AG09309 (cell line): ENCODE data around the gene FRMD4A.
"Not testable (repeated sequence)": the region's sequence is repeated elsewhere in the genome, so short reads cannot be mapped to it uniquely, and the experiment has no call there.

Experiments used
- DNase-seq: peaks from one replicate; pipeline ENCODE4 v3.0.0-alpha.2; 2010; ENCODE audit warnings: low read depth
- H3K4me3 ChIP-seq: 2 replicates; pipeline ENCODE4 v1.5.1; 2011; ENCODE audit warnings: mild to moderate bottlenecking, low read depth, low read length, moderate library complexity; ENCODE audit not compliant: control insufficient read depth
- CTCF ChIP-seq: IDR thresholded peaks from 2 replicates; pipeline ENCODE4 v1.5.1; 2011; ENCODE audit warnings: mild to moderate bottlenecking, low read depth, low read length, inconsistent platforms; ENCODE audit not compliant: insufficient read depth, control insufficient read depth; ENCODE audit errors: missing control alignments

FRMD4A gene

GRCh38 chr10:14071956-14072355 is 258.8 kb downstream of the FRMD4A start:
- DNase-seq = no peak
- TF ChIP-seq CTCF = no peak
- no peak overlapping the region for H3K4me3 ChIP-seq

- no peak for TF ChIP-seq CTCF
- H3K4me3 ChIP-seq = no peak overlapping the region
- DNase-seq = no peak
These were observed 262.0 kb downstream of the FRMD4A start for GRCh38 chr10:14068601-14069250.

- DNase-seq, H3K4me3 ChIP-seq: not testable (repeated sequence)
These were observed 263.1 kb downstream of the FRMD4A start for GRCh38 chr10:14067638-14068037.

- no peak overlapping the region for H3K4me3 ChIP-seq
- DNase-seq = no peak
- TF ChIP-seq CTCF = no peak
These were observed 264.6 kb downstream of the FRMD4A start for GRCh38 chr10:14066106-14066505.

- H3K4me3 ChIP-seq = no peak overlapping the region
- peak; percentile 98 for DNase-seq
- TF ChIP-seq CTCF = no peak
These were observed 267.0 kb downstream of the FRMD4A start for GRCh38 chr10:14063531-14064285.

- no peak for DNase-seq
- TF ChIP-seq CTCF = no peak
- no peak overlapping the region for H3K4me3 ChIP-seq
These were observed 268.0 kb downstream of the FRMD4A start for GRCh38 chr10:14062528-14063260.
